Naive thymus-derived CD4-positive, alpha-beta T cell (primary cell): ENCODE data around the gene DUOXA1. TPM values are rescaled to one million over a fixed set of nuclear protein-coding genes. Genes with fewer than 3 reads are reported as not detected.
A peak's percentile ranks its signal among the peaks of the same experiment; 100 is the strongest.

Source experiments
- ATAC-seq: fragments of 150-1000 bp; cut with Tn5 transposase; 2 replicates; pipeline ENCODE4 v1.10.0; 2021; ENCODE audit warnings: mild to moderate bottlenecking, moderate library complexity
- CTCF ChIA-PET: fragments of 350-600 bp; sonication (Branson Sonifier 250); formaldehyde crosslinking; loops from one replicate; lab custom pipeline; 2021; ENCODE audit warnings: antibody characterized with exemption; lab: Charles Lee
- POLR2A ChIA-PET: fragments of 350-600 bp; sonication (Branson Sonifier 250); formaldehyde crosslinking; loops from one replicate; lab custom pipeline; 2021; ENCODE audit warnings: antibody characterized with exemption, inconsistent platforms; lab: Charles Lee
- DNase-seq, 9 donors: peaks; one replicate each; pipeline versions ENCODE4 v3.0.0 to v3.0.0-alpha.2; 2020 to 2022; ENCODE audit warnings: mixed read lengths in 1 of 9
- H3K27ac ChIP-seq: one replicate; pipeline ENCODE4 v1.7.0; 2013; ENCODE audit warnings: mild to moderate bottlenecking, low read depth, low read length, moderate library complexity
- H3K27me3 ChIP-seq, 2 donors: one replicate each; pipeline ENCODE4 v1.7.0; 2013; ENCODE audit warnings: low read length in 2 of 2, mild to moderate bottlenecking in 2 of 2, moderate library complexity in 2 of 2; ENCODE audit not compliant: control insufficient read depth in 2 of 2, insufficient read depth in 2 of 2
- H3K36me3 ChIP-seq, 3 experiments: 1 replicate in 2 of 3; 2 replicates in 1 of 3; pipeline ENCODE4 v1.7.0; 2013; ENCODE audit warnings: low read length in 3 of 3, mild to moderate bottlenecking in 3 of 3, moderate library complexity in 1 of 3; ENCODE audit not compliant: insufficient read depth in 3 of 3, control insufficient read depth in 2 of 3
- H3K4me1 ChIP-seq, 2 donors: one replicate each; pipeline ENCODE4 v1.7.0; 2013; ENCODE audit warnings: low read length in 2 of 2, mild to moderate bottlenecking in 2 of 2, moderate library complexity in 1 of 2; ENCODE audit not compliant: control insufficient read depth in 2 of 2, insufficient read depth in 2 of 2
- H3K4me3 ChIP-seq: 2 replicates; pipeline ENCODE4 v1.7.0; 2013; ENCODE audit warnings: mild to moderate bottlenecking, low read length
- H3K9me3 ChIP-seq, 3 experiments: 1 replicate in 2 of 3; 2 replicates in 1 of 3; pipeline ENCODE4 v1.7.0; 2013; ENCODE audit warnings: low read length in 3 of 3; ENCODE audit not compliant: control insufficient read depth in 2 of 3
- H3K27ac Mint-ChIP-seq, 9 donors: one replicate each; pipeline ENCODE4 v1.8.0; 2020 to 2022; ENCODE audit warnings: mixed read lengths in 9 of 9, mild to moderate bottlenecking in 8 of 9, moderate library complexity in 5 of 9, inconsistent platforms in 2 of 9
- H3K27me3 Mint-ChIP-seq, 5 donors: one replicate each; pipeline ENCODE4 v1.8.0; 2021 to 2022; ENCODE audit warnings: mixed read lengths in 5 of 5, mild to moderate bottlenecking in 1 of 5
- H3K36me3 Mint-ChIP-seq, 5 donors: one replicate each; pipeline ENCODE4 v1.8.0; 2020 to 2022; ENCODE audit warnings: mixed read lengths in 5 of 5, mild to moderate bottlenecking in 3 of 5, inconsistent platforms in 1 of 5
- H3K4me1 Mint-ChIP-seq, 7 donors: one replicate each; pipeline ENCODE4 v1.8.0; 2020 to 2022; ENCODE audit warnings: mixed read lengths in 7 of 7, mild to moderate bottlenecking in 3 of 7, inconsistent platforms in 1 of 7
- H3K4me3 Mint-ChIP-seq, 10 donors: one replicate each; pipeline ENCODE4 v1.8.0; 2020 to 2022; ENCODE audit warnings: mild to moderate bottlenecking in 10 of 10, mixed read lengths in 10 of 10, moderate library complexity in 6 of 10, inconsistent platforms in 2 of 10
- H3K9me3 Mint-ChIP-seq, 11 donors: one replicate each; pipeline ENCODE4 v1.8.0; 2020 to 2022; ENCODE audit warnings: mixed read lengths in 11 of 11, mild to moderate bottlenecking in 4 of 11, inconsistent platforms in 1 of 11, moderate library complexity in 1 of 11
- intact Hi-C, 2 donors: fragments of 100-400 bp; cut with micrococcal nuclease; formaldehyde crosslinking; loops; one replicate each; pipeline ENCODE4 v1.15.1; 2023
- polyA plus RNA-seq, 2 donors: library from polyadenylated mRNA; unstranded; fragments of 300-500 nt; fragmentation: Illumina TruSeq; gene quantifications; one replicate each; pipeline ENCODE4 v1.2.3, GENCODE V29; 2021
- total RNA-seq, 6 experiments: library from RNA in 5 of 6; stranded (reverse) in 5 of 6; gene quantifications; 1 replicate in 5 of 6; 2 replicates in 1 of 6; pipeline ENCODE4 v1.2.3 and lab custom pipeline; 2021 to 2026

Gene DUOXA1
- total and polyA plus RNA-seq, 7 experiments from 2014 or later, result 0.22 to 0.51 (median 0.49) TPM; not detected in 4

- Mint-ChIP-seq H3K9me3 (peaks cover 0 to 2% (median 0%) of the 10 kb centered on the region in 11 donors), H3K4me3 (no peak overlapping the region), H3K27ac (no peak overlapping the region), H3K36me3 (peaks cover 0 to 2% (median 0%) of the 10 kb centered on the region in 5 donors), H3K4me1 (peaks cover 10 to 16% (median 13%) of the 10 kb centered on the region in 7 donors), H3K27me3 (peaks cover 51 to 73% (median 54%) of the 10 kb centered on the region in 5 donors)
- ChIA-PET POLR2A (no interaction called here), CTCF (interaction anchor here (0.6 to 1.3 kb wide), 3 partner anchors 9 to 612 kb away, joined by 3 to 5 read pairs (median 4); no protein-coding TSS in a partner anchor)
- ATAC-seq (no peak), DNase-seq (no peak)
- Histone ChIP-seq H3K4me3 (no peak overlapping the region), H3K27ac (no peak overlapping the region), H3K36me3 (no peaks in the 10 kb centered on the region), H3K27me3 (peaks cover 0 to 15% of the 10 kb centered on the region in 2 donors), H3K4me1 (peaks cover 0 to 11% of the 10 kb centered on the region in 2 donors), H3K9me3 (no peaks in the 10 kb centered on the region)
- intact Hi-C loops, result loop anchor here (10.0 kb wide), 2 partner anchors 83 to 493 kb away; no protein-coding TSS in a partner anchor
Observed at GRCh38 chr15:45121706-45122417, 7.8 kb downstream of the DUOXA1 start.

GRCh38 chr15:45121020-45121419, 8.7 kb downstream of the DUOXA1 start:
- Mint-ChIP-seq H3K4me1 (peaks cover 13 to 21% (median 18%) of the 10 kb centered on the region in 7 donors), H3K4me3 (no peak overlapping the region), H3K27ac (peak overlapping the region in 2 of 9 donors; percentile 34 to 52), H3K27me3 (peaks cover 53 to 74% (median 54%) of the 10 kb centered on the region in 5 donors), H3K36me3 (peaks cover 0 to 2% (median 0%) of the 10 kb centered on the region in 5 donors), H3K9me3 (no peaks in the 10 kb centered on the region)
- Histone ChIP-seq H3K4me3 (no peak overlapping the region), H3K9me3 (no peaks in the 10 kb centered on the region), H3K27me3 (peaks cover 0 to 11% of the 10 kb centered on the region in 2 donors), H3K36me3 (no peaks in the 10 kb centered on the region), H3K4me1 (peaks cover 0 to 18% of the 10 kb centered on the region in 2 donors), H3K27ac (no peak overlapping the region)
- POLR2A ChIA-PET, result no interaction called here
- intact Hi-C loops, result loop anchor here (10.0 kb wide), 2 partner anchors 84 to 494 kb away; no protein-coding TSS in a partner anchor
- DNase-seq (no peak), ATAC-seq (no peak)
- CTCF ChIA-PET, result interaction anchor here (0.6 to 1.3 kb wide), 3 partner anchors 10 to 611 kb away, joined by 3 to 5 read pairs (median 4); no protein-coding TSS in a partner anchor

GRCh38 chr15:45120081-45120972, 9.4 kb downstream of the DUOXA1 start:
- Histone ChIP-seq H3K27me3 (peaks cover 0 to 14% of the 10 kb centered on the region in 2 donors), H3K27ac (no peak overlapping the region), H3K36me3 (no peaks in the 10 kb centered on the region), H3K4me1 (peaks cover 0 to 18% of the 10 kb centered on the region in 2 donors), H3K4me3 (no peak overlapping the region), H3K9me3 (no peaks in the 10 kb centered on the region)
- Mint-ChIP-seq H3K27me3 (peaks cover 53 to 74% (median 54%) of the 10 kb centered on the region in 5 donors), H3K4me1 (peaks cover 15 to 26% (median 18%) of the 10 kb centered on the region in 7 donors), H3K9me3 (no peaks in the 10 kb centered on the region), H3K4me3 (no peak overlapping the region), H3K36me3 (peaks cover 0 to 2% (median 0%) of the 10 kb centered on the region in 5 donors), H3K27ac (peak overlapping the region in 2 of 9 donors; percentile 34 to 52)
- DNase-seq (no peak), ATAC-seq (no peak)
- POLR2A ChIA-PET, result no interaction called here
- CTCF ChIA-PET, result no interaction called here
- intact Hi-C loops, result loop anchor here (10.0 kb wide), 2 partner anchors 84 to 494 kb away; no protein-coding TSS in a partner anchor

- Mint-ChIP-seq H3K36me3 (peaks cover 0 to 2% (median 0%) of the 10 kb centered on the region in 5 donors), H3K9me3 (no peaks in the 10 kb centered on the region), H3K4me3 (no peak overlapping the region), H3K4me1 (peaks cover 17 to 35% (median 26%) of the 10 kb centered on the region in 7 donors), H3K27ac (no peak overlapping the region), H3K27me3 (peaks cover 47 to 77% (median 57%) of the 10 kb centered on the region in 5 donors)
- POLR2A ChIA-PET, result no interaction called here
- Histone ChIP-seq H3K4me1 (peaks cover 0 to 31% of the 10 kb centered on the region in 2 donors), H3K27ac (no peak overlapping the region), H3K4me3 (no peak overlapping the region), H3K36me3 (no peaks in the 10 kb centered on the region), H3K27me3 (peaks cover 4 to 21% of the 10 kb centered on the region in 2 donors), H3K9me3 (no peaks in the 10 kb centered on the region)
- ATAC-seq (no peak), DNase-seq (no peak)
- intact Hi-C loops, result loop anchor here (1.0 to 5.0 kb wide), 9 partner anchors 48 to 582 kb away; partner anchors contain the start of genes EIF3J (in 1 of the 2) and SORD (in 1 of the 2)
- CTCF ChIA-PET, result interaction anchor here (1.4 to 1.9 kb wide), 5 partner anchors 8 to 96 kb away, joined by 3 to 12 read pairs (median 6); partner anchors contain the start of gene SORD
Observed at GRCh38 chr15:45118996-45119395, 10.7 kb downstream of the DUOXA1 start.

- Histone ChIP-seq H3K27ac (no peak overlapping the region), H3K4me1 (peaks cover 0 to 35% of the 10 kb centered on the region in 2 donors), H3K9me3 (no peaks in the 10 kb centered on the region), H3K36me3 (no peaks in the 10 kb centered on the region), H3K4me3 (peak overlapping the region; percentile 34), H3K27me3 (peaks cover 4 to 27% of the 10 kb centered on the region in 2 donors)
- ChIA-PET POLR2A (interaction anchor here (0.7 to 1.0 kb wide), 3 partner anchors 14 to 161 kb away, joined by 3 to 4 read pairs (median 4); no protein-coding TSS in a partner anchor), CTCF (interaction anchor here (0.5 to 1.9 kb wide), 16 partner anchors 9 to 527 kb away, joined by 3 to 12 read pairs (median 3); partner anchors contain the start of genes DUOX1, DUOXA1 and SORD)
- Mint-ChIP-seq H3K36me3 (peaks cover 0 to 3% (median 0%) of the 10 kb centered on the region in 5 donors), H3K27ac (peak overlapping the region in 1 of 9 donors; percentile 47), H3K9me3 (no peaks in the 10 kb centered on the region), H3K27me3 (peaks cover 50 to 82% (median 65%) of the 10 kb centered on the region in 5 donors), H3K4me1 (peaks cover 19 to 42% (median 33%) of the 10 kb centered on the region in 7 donors), H3K4me3 (peak overlapping the region; percentile 69 to 91 (median 82))
- DNase-seq, result peak; percentile 64 to 86 (median 81)
- intact Hi-C loops, result loop anchor here (1.0 to 5.0 kb wide), 9 partner anchors 49 to 581 kb away; partner anchors contain the start of genes EIF3J (in 1 of the 2) and SORD (in 1 of the 2)
- peak; percentile 99 for ATAC-seq
Observed at GRCh38 chr15:45118131-45118588, 11.5 kb downstream of the DUOXA1 start.
